H1 (cell line): ENCODE measurements around the gene LURAP1L. TPM values are rescaled to one million over a fixed set of nuclear protein-coding genes. Genes with fewer than 3 reads are reported as not detected.

Experiments
- CTCF ChIA-PET: fragments of 300-600 bp; sonication (Branson Sonifier 250); formaldehyde crosslinking; loops from one replicate; lab custom pipeline; 2021; ENCODE audit not compliant: partially characterized antibody; lab: Charles Lee
- POLR2A ChIA-PET: fragments of 300-600 bp; sonication (Branson Sonifier 250); formaldehyde crosslinking; loops from one replicate; lab custom pipeline; 2021; ENCODE audit warnings: inconsistent platforms; ENCODE audit not compliant: partially characterized antibody; lab: Charles Lee
- DNase-seq, 2 experiments: peaks; one replicate each; pipeline versions ENCODE4 v3.0.0 to v3.0.0-alpha.2; 2010 to 2022; ENCODE audit warnings: low spot score in 2 of 2, low read depth in 1 of 2, mixed read lengths in 1 of 2
- FAIRE-seq: peaks from 2 replicates; lab custom pipeline; 2011; peaks lifted over from hg19 to GRCh38; lab: Jason Lieb, UNC
- H2AFZ ChIP-seq: 2 replicates; pipeline ENCODE4 v1.8.1; 2012; ENCODE audit warnings: low read length, inconsistent platforms
- H2AK5ac ChIP-seq: 2 replicates; pipeline ENCODE4 v1.6.1; 2013; ENCODE audit warnings: low read depth, low read length
- H2BK120ac ChIP-seq: replicated peaks from 2 replicates; pipeline ENCODE3; 2013; ENCODE audit warnings: low read depth, low read length, inconsistent platforms
- H2BK12ac ChIP-seq: 2 replicates; pipeline ENCODE4 v1.6.1; 2013; ENCODE audit warnings: low read depth, low read length
- H2BK15ac ChIP-seq: 2 replicates; pipeline ENCODE4 v1.6.1; 2013; ENCODE audit warnings: low read length
- H2BK20ac ChIP-seq: 2 replicates; pipeline ENCODE4 v1.6.1; 2013; ENCODE audit warnings: low read length
- H2BK5ac ChIP-seq: 2 replicates; pipeline ENCODE4 v1.6.1; 2013; ENCODE audit warnings: low read depth, low read length
- H3K14ac ChIP-seq: 2 replicates; pipeline ENCODE4 v1.6.1; 2013; ENCODE audit warnings: inconsistent platforms; ENCODE audit not compliant: insufficient read length
- H3K18ac ChIP-seq: 2 replicates; pipeline ENCODE4 v1.6.1; 2013; ENCODE audit warnings: low read length; ENCODE audit errors: extremely low read depth
- H3K23ac ChIP-seq: 2 replicates; pipeline ENCODE4 v1.6.1; 2013; ENCODE audit warnings: inconsistent platforms; ENCODE audit not compliant: insufficient read length
- H3K23me2 ChIP-seq: 2 replicates; pipeline ENCODE4 v1.6.1; 2013; ENCODE audit warnings: low read depth, low read length
- H3K27ac ChIP-seq: 2 replicates; pipeline ENCODE4 v1.6.1; 2011; ENCODE audit warnings: low read depth, low read length, inconsistent platforms
- H3K27me3 ChIP-seq, 4 experiments: replicated peaks in 1 of 4; 1 replicate in 1 of 4; 2 replicates in 3 of 4; pipeline versions ENCODE4 v1.6.1 to v1.8.1; 2011 to 2013; ENCODE audit warnings: low read length in 3 of 4, mild to moderate bottlenecking in 3 of 4, inconsistent platforms in 2 of 4, mixed read lengths in 2 of 4, moderate library complexity in 1 of 4; ENCODE audit not compliant: control insufficient read depth in 3 of 4, insufficient read depth in 3 of 4; ENCODE audit errors: extremely low read depth in 1 of 4
- H3K36me3 ChIP-seq, 4 experiments: 2 replicates each; pipeline versions ENCODE4 v1.6.1 to v1.8.1; 2011 to 2013; ENCODE audit warnings: mild to moderate bottlenecking in 4 of 4, low read length in 3 of 4, moderate library complexity in 2 of 4, control low read depth in 1 of 4, inconsistent platforms in 1 of 4; ENCODE audit not compliant: insufficient read depth in 4 of 4, control insufficient read depth in 2 of 4
- H3K4ac ChIP-seq: replicated peaks from 2 replicates; pipeline ENCODE3; 2013; ENCODE audit warnings: low read length, low read depth, mixed read lengths, inconsistent platforms; ENCODE audit not compliant: insufficient read length
- H3K4me1 ChIP-seq, 4 experiments: replicated peaks in 1 of 4; 1 replicate in 1 of 4; 2 replicates in 3 of 4; pipeline versions ENCODE4 v1.6.1 to v1.8.1; 2011 to 2013; ENCODE audit warnings: low read length in 3 of 4, inconsistent platforms in 2 of 4, mixed read lengths in 1 of 4; ENCODE audit not compliant: insufficient read depth in 4 of 4, control insufficient read depth in 3 of 4
- H3K4me2 ChIP-seq, 2 experiments: 2 replicates each; pipeline versions ENCODE4 v1.6.1 to v1.8.1; 2011 to 2013; ENCODE audit warnings: low read depth in 2 of 2, low read length in 2 of 2, control low read depth in 1 of 2, inconsistent platforms in 1 of 2, mild to moderate bottlenecking in 1 of 2; ENCODE audit not compliant: insufficient read depth in 1 of 2
- H3K4me3 ChIP-seq, 4 experiments: fragments of 200-600, 300-600 bp in 1 of 4; sonication (generic), shearing (Covaris generic), sonication (Bioruptor Twin) in 1 of 4; 2 replicates each; pipeline versions ENCODE4 v1.5.1 to v1.8.1; 2011 to 2016; ENCODE audit warnings: low read length in 4 of 4, low read depth in 3 of 4, control low read depth in 2 of 4, inconsistent platforms in 2 of 4, mild to moderate bottlenecking in 2 of 4, mixed read lengths in 1 of 4, moderate library complexity in 1 of 4; ENCODE audit not compliant: insufficient read depth in 2 of 4; ENCODE audit errors: extremely low read depth in 1 of 4
- H3K56ac ChIP-seq: replicated peaks from 2 replicates; pipeline ENCODE3; 2013; ENCODE audit warnings: low read depth, mild to moderate bottlenecking, mixed read lengths, low read length, inconsistent platforms; ENCODE audit not compliant: insufficient read length
- H3K79me1 ChIP-seq: 2 replicates; pipeline ENCODE4 v1.6.1; 2013; ENCODE audit warnings: low read depth, low read length, control low read depth
- H3K79me2 ChIP-seq, 2 experiments: 2 replicates each; pipeline versions ENCODE4 v1.6.1 to v1.8.1; 2012 to 2013; ENCODE audit warnings: low read length in 2 of 2, mild to moderate bottlenecking in 2 of 2, inconsistent platforms in 1 of 2; ENCODE audit not compliant: insufficient read depth in 2 of 2, control insufficient read depth in 1 of 2
- H3K9ac ChIP-seq, 4 experiments: replicated peaks in 1 of 4; 1 replicate in 1 of 4; 2 replicates in 3 of 4; pipeline versions ENCODE4 v1.6.1 to v1.8.1; 2011 to 2013; ENCODE audit warnings: low read depth in 3 of 4, low read length in 3 of 4, control low read depth in 2 of 4, mild to moderate bottlenecking in 2 of 4, moderate library complexity in 2 of 4, inconsistent platforms in 1 of 4; ENCODE audit errors: extremely low read depth in 1 of 4
- H3K9me3 ChIP-seq, 2 experiments: 2 replicates each; pipeline versions ENCODE4 v1.6.1 to v1.8.1; 2012 to 2013; ENCODE audit warnings: mild to moderate bottlenecking in 2 of 2, moderate library complexity in 2 of 2, control low read depth in 1 of 2, inconsistent platforms in 1 of 2, low read depth in 1 of 2, low read length in 1 of 2, mixed read lengths in 1 of 2; ENCODE audit not compliant: insufficient read depth in 2 of 2
- H4K20me1 ChIP-seq, 2 experiments: replicated peaks in 1 of 2; 2 replicates each; pipeline versions ENCODE3 to v1.8.1; 2011 to 2013; ENCODE audit warnings: inconsistent platforms in 2 of 2, low read length in 2 of 2, mild to moderate bottlenecking in 1 of 2; ENCODE audit not compliant: insufficient read depth in 2 of 2, control insufficient read depth in 1 of 2
- H4K5ac ChIP-seq: 2 replicates; pipeline ENCODE4 v1.6.1; 2013; ENCODE audit warnings: low read length, low read depth, mixed read lengths, inconsistent platforms; ENCODE audit not compliant: insufficient read length
- H4K8ac ChIP-seq: 2 replicates; pipeline ENCODE4 v1.8.0; 2013; ENCODE audit warnings: mild to moderate bottlenecking, moderate library complexity, low read length, inconsistent platforms; ENCODE audit not compliant: insufficient read depth; ENCODE audit errors: extremely low read depth
- H4K91ac ChIP-seq: replicated peaks from 2 replicates; pipeline ENCODE3; 2013; ENCODE audit warnings: low read length, mixed read lengths, inconsistent platforms; ENCODE audit not compliant: insufficient read length
- CBX8 ChIP-seq: fragments of 300-800, 300-1000 bp; sonication (generic); IDR thresholded peaks from 2 replicates; pipeline ENCODE4 v1.7.1; 2016; ENCODE audit warnings: low read depth, low read length, borderline replicate concordance
- CHD2 ChIP-seq: IDR thresholded peaks from 2 replicates; pipeline ENCODE4 v1.6.1; 2012; ENCODE audit warnings: low read length, improper control_type of control experiment
- EZH2 ChIP-seq: fragments of 200-600 bp; sonication (generic); IDR thresholded peaks from 2 replicates; pipeline ENCODE4 v1.7.1; 2012; ENCODE audit warnings: low read depth, mild to moderate bottlenecking, moderate library complexity, low read length, inconsistent platforms; ENCODE audit not compliant: severe bottlenecking
- HDAC6 ChIP-seq: IDR thresholded peaks from one replicate; pipeline ENCODE4 v1.7.1; 2012; ENCODE audit warnings: low read depth, mild to moderate bottlenecking, inconsistent platforms, low read length, moderate library complexity
- PHF8 ChIP-seq: fragments of 200-600 bp; sonication (generic); conservative IDR thresholded peaks from 2 replicates; pipeline ENCODE4 v1.7.1; 2012; ENCODE audit warnings: low read depth, mild to moderate bottlenecking, inconsistent platforms, low read length, moderate library complexity
- RXRA ChIP-seq: IDR thresholded peaks from 2 replicates; pipeline ENCODE4 v1.6.1; 2011; ENCODE audit warnings: low read depth, mild to moderate bottlenecking, low read length, moderate library complexity; ENCODE audit not compliant: insufficient read depth
- SIN3A ChIP-seq, 2 experiments: IDR thresholded peaks in 1 of 2; conservative IDR thresholded peaks in 1 of 2; 2 replicates each; pipeline ENCODE4 v1.6.1; 2011 to 2012; ENCODE audit warnings: low read length in 2 of 2, improper control_type of control experiment in 1 of 2, low read depth in 1 of 2, mild to moderate bottlenecking in 1 of 2
- SP1 ChIP-seq: IDR thresholded peaks from 2 replicates; pipeline ENCODE4 v1.6.1; 2011; ENCODE audit warnings: low read depth, low read length
- SP2 ChIP-seq: IDR thresholded peaks from 2 replicates; pipeline ENCODE4 v1.6.1; 2012; ENCODE audit warnings: mild to moderate bottlenecking, low read length, inconsistent platforms
- WGBS, 2 experiments: shearing (Covaris generic) in 1 of 2; methylation state at CpG; one replicate each; pipeline versions ENCODE4 v1.1.6 to v1.1.7; 2013 to 2015; ENCODE audit warnings: low lambda C conversion rate in 2 of 2, mixed read lengths in 2 of 2, inconsistent platforms in 1 of 2, low coverage in 1 of 2, missing lambda C conversion rate in 1 of 2; ENCODE audit not compliant: insufficient replicate concordance in 2 of 2, insufficient coverage in 1 of 2, insufficient read length in 1 of 2; ENCODE audit errors: extremely low coverage in 1 of 2, missing lambda C conversion rate in 1 of 2; 5-methylcytosine and 5-hydroxymethylcytosine counted together
- polyA plus RNA-seq, 7 experiments: library from polyadenylated mRNA; depleted of rRNA in 3 of 7; stranded (reverse) in 5 of 7; unstranded in 2 of 7; fragments of >200 nt in 5 of 7; fragments of 200-250 nt in 2 of 7; gene quantifications; 1 replicate in 5 of 7; 2 replicates in 1 of 7; 4 replicates in 1 of 7; pipeline versions ENCODE4 v1.2.1 to v1.2.3, GENCODE V29; 2011 to 2013; ENCODE audit warnings: missing spikeins in 2 of 7, mixed read lengths in 2 of 7
- total RNA-seq: library from RNA; stranded (reverse); fragmentation: NEBNext Ultra II Directional; extraction: Animal tissue kit (Norgen Biotek cat#: 25700); gene quantifications from 2 replicates; pipeline ENCODE4 v1.2.1, GENCODE V29; 2021

Gene LURAP1L
- total and polyA plus RNA-seq, 2 of the 8 experiments (the other 6 are each of a cell fraction or from before 2014, with no cell fraction given) = 0.63 to 1.2 TPM

DNA sequence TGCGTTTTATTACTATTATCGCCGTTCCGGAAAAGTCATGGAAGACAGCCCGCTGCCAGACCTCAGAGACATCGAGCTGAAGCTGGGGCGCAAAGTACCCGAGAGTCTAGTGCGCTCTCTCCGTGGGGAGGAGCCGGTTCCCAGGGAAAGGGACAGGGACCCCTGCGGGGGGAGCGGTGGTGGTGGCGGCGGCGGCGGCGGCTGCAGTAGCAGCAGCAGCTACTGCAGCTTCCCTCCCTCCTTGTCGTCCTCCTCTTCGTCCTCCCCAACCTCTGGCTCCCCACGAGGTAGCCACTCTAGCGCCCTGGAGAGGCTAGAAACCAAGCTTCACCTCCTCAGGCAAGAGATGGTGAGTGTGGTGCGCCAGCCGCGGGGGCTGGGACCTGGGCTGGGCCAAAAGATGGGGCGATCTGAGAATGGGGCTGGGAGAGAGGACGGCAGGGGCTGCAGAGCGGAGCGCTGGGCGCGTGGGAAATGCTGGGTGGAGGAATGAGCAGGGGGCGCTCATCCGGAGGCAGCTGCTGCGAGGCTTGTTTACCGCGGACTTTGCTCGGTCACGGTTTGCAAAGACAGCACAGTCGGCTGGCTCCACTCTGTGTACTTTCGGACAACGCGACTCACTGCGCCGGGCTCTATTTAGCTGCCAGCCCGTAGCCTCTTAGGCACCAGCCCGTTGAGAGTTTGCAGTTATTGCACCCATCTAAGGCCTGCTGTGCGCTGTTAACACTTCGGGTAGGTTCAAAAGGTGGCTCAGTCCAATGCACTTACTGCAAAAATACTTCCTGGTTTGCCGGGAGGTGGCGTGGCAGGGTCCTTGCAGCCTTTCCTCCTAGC is 1.1 kb downstream of the LURAP1L start:
- Histone ChIP-seq H3K56ac (no peak overlapping the region), H3K79me1 (no peaks in the 10 kb centered on the region), H3K23me2 (peaks cover 14% of the 10 kb centered on the region; the same call in 1 of the 2 replicates), H2BK5ac (peak overlapping the region; percentile 8; the same call in 1 of the 2 replicates), H4K20me1 (no peaks in the 10 kb centered on the region), H2AK5ac (no peak overlapping the region), H2BK20ac (no peak overlapping the region), H3K9ac (no peak overlapping the region), H3K36me3 (no peaks in the 10 kb centered on the region), H3K79me2 (no peaks in the 10 kb centered on the region), H3K4me3 (peak overlapping the region; percentile 60 to 75 (median 71)), H2BK120ac (no peak overlapping the region), H4K5ac (no peak overlapping the region), H3K14ac (no peak overlapping the region), H2AFZ (peak overlapping the region; percentile 86; the same call in 1 of the 2 replicates), H3K27ac (no peak overlapping the region), H4K8ac (no peak overlapping the region; the same call in 1 of the 2 replicates), H3K4me2 (peak overlapping the region; percentile 90 to 98), H2BK15ac (no peak overlapping the region), H3K18ac (no peak overlapping the region; the same call in 1 of the 2 replicates), H3K9me3 (no peaks in the 10 kb centered on the region), H3K27me3 (peaks cover 0 to 14% (median 8%) of the 10 kb centered on the region in 4 experiments; a peak in 6 of 7 replicates), H2BK12ac (no peak overlapping the region), H3K4me1 (no peaks in the 10 kb centered on the region), H3K4ac (no peak overlapping the region), H3K23ac (no peak overlapping the region), H4K91ac (no peak overlapping the region)
- 4% methylated on average over 42 of the region's 50 CpGs; no CpG with 5 or more reads in 1 of the 2 experiments for WGBS, 2 experiments
- FAIRE-seq (no peak), DNase-seq (peak; percentile 49 to 75)
- POLR2A ChIA-PET = interaction anchor here (1.3 kb wide), 1 partner anchor 199 kb away, joined by 3 read pairs; no protein-coding TSS in a partner anchor
- CTCF ChIA-PET = interaction anchor here (0.6 to 4.0 kb wide), 32 partner anchors 9 to 661 kb away, joined by 3 to 30 read pairs (median 4); no protein-coding TSS in a partner anchor
- TF ChIP-seq SP1 = no peak
- no peak for TF ChIP-seq PHF8
- peak; percentile 52 for TF ChIP-seq EZH2
- no peak for TF ChIP-seq CBX8
- no peak for TF ChIP-seq SP2
- no peak for TF ChIP-seq HDAC6
- TF ChIP-seq RXRA = no peak
- peak in 1 of 2 experiments; percentile 42; a peak in 1 of 4 replicates for TF ChIP-seq SIN3A (conservative IDR thresholded peaks at IDR 0.05 in 1 of 2, IDR thresholded peaks at IDR 0.05 in 1 of 2; ENCODE audit: low read depth in 1 of 2, low read length in 2 of 2)
- no peak for TF ChIP-seq CHD2
